GM12864 (cell line): Measurements from ENCODE around the gene UBE2QL1.

Experiments used
- DNase-seq: peaks from one replicate; pipeline ENCODE4 v3.0.0-alpha.2; 2011; ENCODE audit warnings: low read depth
- H3K4me3 ChIP-seq: 2 replicates; pipeline ENCODE4 v1.5.1; 2011; ENCODE audit warnings: mild to moderate bottlenecking, low read depth, low read length, control low read depth
- TF ChIP-seq, protein P1 (sequence below): IDR thresholded peaks from 2 replicates; pipeline ENCODE4 v1.5.1; 2011; ENCODE audit warnings: low read depth, mild to moderate bottlenecking, moderate library complexity, low read length, control low read depth, inconsistent platforms; ENCODE audit errors: missing control alignments

The UBE2QL1 gene

DNA sequence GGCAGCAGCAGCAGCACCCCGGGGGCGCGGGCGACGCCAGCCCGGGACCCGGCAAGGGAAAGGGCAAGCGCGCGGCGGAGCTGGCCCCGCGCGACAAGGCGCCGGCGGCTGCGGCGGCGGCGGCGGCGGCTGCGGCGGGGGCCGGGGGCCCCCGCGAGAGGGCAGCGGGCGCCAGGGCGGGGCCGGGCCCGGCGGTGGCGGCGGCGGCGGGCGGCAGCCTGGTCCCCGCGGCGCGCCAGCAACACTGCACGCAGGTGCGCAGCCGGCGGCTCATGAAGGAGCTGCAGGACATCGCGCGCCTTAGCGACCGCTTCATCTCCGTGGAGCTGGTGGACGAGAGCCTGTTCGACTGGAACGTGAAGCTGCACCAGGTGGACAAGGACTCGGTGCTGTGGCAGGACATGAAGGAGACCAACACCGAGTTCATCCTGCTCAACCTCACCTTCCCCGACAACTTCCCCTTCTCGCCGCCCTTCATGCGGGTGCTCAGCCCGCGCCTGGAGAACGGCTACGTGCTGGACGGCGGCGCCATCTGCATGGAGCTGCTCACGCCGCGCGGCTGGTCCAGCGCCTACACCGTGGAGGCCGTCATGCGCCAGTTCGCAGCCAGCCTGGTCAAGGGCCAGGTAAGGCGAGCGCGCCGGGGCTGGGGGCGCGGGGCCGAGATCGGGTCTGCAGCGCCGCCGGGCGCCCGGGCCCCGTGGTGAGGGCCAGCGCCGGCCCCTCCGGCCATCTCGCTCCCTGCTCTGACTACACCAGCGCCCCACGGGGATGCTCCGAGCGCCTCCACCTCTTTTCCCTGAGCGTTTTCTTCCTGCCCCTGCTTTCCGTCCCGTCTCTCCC lies at the start of gene UBE2QL1:
UBE2QL1 (plus strand) TSS at position 238 of the 843 bp plus-strand sequence; CDS start at position 273, 35 bp downstream.
- H3K4me3 ChIP-seq: peak within 1 kb of the TSS; percentile 48
- TF ChIP-seq, protein P1, sequence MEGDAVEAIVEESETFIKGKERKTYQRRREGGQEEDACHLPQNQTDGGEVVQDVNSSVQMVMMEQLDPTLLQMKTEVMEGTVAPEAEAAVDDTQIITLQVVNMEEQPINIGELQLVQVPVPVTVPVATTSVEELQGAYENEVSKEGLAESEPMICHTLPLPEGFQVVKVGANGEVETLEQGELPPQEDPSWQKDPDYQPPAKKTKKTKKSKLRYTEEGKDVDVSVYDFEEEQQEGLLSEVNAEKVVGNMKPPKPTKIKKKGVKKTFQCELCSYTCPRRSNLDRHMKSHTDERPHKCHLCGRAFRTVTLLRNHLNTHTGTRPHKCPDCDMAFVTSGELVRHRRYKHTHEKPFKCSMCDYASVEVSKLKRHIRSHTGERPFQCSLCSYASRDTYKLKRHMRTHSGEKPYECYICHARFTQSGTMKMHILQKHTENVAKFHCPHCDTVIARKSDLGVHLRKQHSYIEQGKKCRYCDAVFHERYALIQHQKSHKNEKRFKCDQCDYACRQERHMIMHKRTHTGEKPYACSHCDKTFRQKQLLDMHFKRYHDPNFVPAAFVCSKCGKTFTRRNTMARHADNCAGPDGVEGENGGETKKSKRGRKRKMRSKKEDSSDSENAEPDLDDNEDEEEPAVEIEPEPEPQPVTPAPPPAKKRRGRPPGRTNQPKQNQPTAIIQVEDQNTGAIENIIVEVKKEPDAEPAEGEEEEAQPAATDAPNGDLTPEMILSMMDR: no peak
- DNase-seq: no peak

DNA sequence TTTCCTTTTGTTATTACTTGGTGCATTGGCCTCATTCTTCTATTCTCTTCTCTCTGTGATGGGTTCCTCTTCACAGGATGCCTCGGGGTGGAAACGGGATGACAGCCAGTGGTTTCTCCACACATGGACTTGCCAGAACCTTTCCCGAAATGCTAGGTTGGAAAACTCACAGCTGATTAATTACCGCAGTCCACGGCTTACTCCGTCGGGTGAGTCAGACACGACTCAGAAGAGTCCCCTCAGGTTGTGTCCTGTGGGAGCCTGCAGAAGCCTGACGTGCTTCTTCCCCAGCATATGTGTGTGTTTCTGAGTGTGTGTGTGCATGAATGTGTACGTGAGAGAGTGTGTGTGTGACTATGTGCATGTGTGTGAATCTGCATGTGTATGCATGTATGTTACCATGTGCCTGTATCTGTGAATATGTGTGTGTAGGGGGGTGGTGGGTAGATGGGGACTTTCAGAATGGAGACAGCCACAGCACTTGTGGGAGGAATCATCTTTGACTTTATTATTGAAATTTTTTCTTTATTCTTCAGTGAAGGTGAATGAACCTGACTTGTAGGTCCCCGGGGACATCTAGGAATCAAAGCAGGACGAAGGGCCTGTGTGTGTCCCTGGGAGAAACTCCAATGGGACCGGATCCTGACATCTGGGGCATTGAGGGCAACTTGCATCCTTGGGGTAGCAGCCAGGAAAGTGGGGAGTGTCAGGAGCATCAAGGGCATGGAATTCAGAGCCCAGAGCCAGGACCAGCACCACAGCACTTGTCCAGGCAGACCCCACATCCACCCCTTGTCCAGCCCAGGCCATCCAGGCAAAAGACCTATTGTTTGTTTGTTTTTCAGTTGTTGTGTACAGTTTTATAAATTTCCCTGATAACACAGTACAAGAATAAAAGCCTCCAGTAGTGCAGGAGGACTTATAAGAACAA lies 48.4 kb upstream of the UBE2QL1 start:
- DNase-seq: no peak
- H3K4me3 ChIP-seq: no peak overlapping the region
- TF ChIP-seq, protein P1: no peak

DNA sequence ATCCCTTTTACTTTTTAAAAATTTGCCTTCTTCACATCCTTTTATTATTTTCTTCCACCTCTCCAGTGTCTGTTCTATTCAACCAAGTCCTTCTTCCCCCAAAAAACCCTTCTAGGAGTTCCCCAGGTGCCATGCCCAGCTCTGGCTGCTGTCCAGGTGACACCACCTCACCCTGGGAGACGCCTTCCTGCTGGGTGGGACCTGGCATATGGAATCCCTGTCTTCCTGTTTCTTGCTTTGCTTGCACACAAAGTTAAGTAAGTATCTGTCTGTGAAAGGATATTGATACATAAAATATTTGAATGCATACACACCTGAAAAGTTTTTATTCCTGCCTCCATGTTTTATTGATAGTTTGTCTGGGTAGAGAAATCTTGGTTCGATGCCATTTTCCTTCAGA lies 47.2 kb upstream of the UBE2QL1 start:
- H3K4me3 ChIP-seq: no peak overlapping the region
- TF ChIP-seq, protein P1: no peak
- DNase-seq: no peak

GRCh38 chr5:6402939-6403338 lies 45.7 kb upstream of the UBE2QL1 start:
- DNase-seq: no peak
- H3K4me3 ChIP-seq: no peak overlapping the region
- TF ChIP-seq, protein P1: no peak

- TF ChIP-seq, protein P1: no peak
- no peak for DNase-seq
- no peak overlapping the region for H3K4me3 ChIP-seq
These were observed 45.2 kb upstream of the UBE2QL1 start for GRCh38 chr5:6403416-6403815.

- TF ChIP-seq, protein P1: no peak
- H3K4me3 ChIP-seq: no peak overlapping the region
- DNase-seq: peak; percentile 16
These were observed 44.5 kb upstream of the UBE2QL1 start for GRCh38 chr5:6404129-6404528.
